GM23338 (cell line): ENCODE results near the gene SPIN2B.

Experiments
- CTCF ChIP-seq, 2 experiments: fragments of 200-600 bp in 1 of 2; sonication (generic) in 1 of 2; conservative IDR thresholded peaks; 2 replicates each; pipeline versions ENCODE4 v1.5.1 to v1.6.1; 2016 to 2017; ENCODE audit warnings: antibody characterized with exemption in 2 of 2, low read depth in 2 of 2, mild to moderate bottlenecking in 2 of 2, moderate library complexity in 1 of 2
- EZH2 ChIP-seq: fragments of 200-600 bp; sonication (generic); IDR thresholded peaks from one replicate; pipeline ENCODE4 v1.8.0; 2017; ENCODE audit warnings: antibody characterized with exemption, mild to moderate bottlenecking, low read depth; ENCODE audit not compliant: unreplicated experiment

- TF ChIP-seq EZH2, result no peak
- TF ChIP-seq CTCF (conservative IDR thresholded peaks at IDR 0.05; ENCODE audit: low read depth in 2 of 2), result no peak
These were observed 51.0 kb downstream of the SPIN2B start for GRCh38 chrX:57070185-57070984.
